IPS-NIHi11 (cell line): ENCODE results near the gene HOPX.
"Not testable (repeated sequence)": the region's sequence is repeated elsewhere in the genome, so short reads cannot be mapped to it uniquely, and the experiment has no call there.

Source experiments
- DNase-seq: peaks from one replicate; pipeline ENCODE4 v3.0.0; 2012; ENCODE audit warnings: mixed read lengths, low spot score

HOPX gene, protein sequence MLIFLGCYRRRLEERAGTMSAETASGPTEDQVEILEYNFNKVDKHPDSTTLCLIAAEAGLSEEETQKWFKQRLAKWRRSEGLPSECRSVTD

DNA sequence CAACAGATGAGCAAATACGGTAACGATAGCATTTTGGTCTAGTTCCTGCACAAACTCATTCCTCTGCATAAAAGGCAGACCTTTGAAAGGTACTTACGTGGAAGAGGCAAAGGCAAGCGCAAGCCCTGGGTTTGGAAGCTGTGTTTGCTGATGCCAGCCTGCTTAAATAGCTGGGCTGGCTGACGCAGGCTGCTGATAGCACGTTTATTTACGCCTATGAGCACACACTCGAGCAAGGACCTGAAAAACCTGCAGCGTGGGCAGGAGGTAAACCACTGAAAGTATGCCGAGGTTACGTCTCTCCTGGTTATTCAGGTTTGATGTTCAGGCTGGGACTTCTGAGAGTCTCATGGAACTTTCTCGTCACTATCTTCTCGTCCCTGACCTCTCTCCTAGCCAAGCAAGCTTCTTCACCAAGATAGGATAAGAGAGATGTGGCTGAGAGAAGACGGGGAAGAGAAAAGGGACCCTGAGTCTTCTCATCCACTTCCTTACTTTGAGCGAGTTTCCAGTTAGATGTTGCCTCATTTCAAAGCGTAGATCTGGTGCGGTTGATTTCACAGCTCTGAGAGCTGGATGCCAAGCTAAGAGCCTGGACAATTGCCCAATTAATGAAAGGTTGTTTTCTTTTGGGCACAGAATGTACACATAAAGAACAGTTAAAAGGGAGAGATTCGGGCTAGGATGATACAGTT is at the start of gene HOPX:
HOPX (minus strand) TSS at position 139 of the 695 bp plus-strand sequence. CDS start 23,480 bp downstream, outside the sequence.
- no peak for DNase-seq

GRCh38 chr4:56730097-56730496 is 49.0 kb upstream of the HOPX start:
- DNase-seq: no peak

GRCh38 chr4:56728512-56728911 is 47.4 kb upstream of the HOPX start:
- DNase-seq: peak; percentile 3

- peak; percentile 58 for DNase-seq
Observed at GRCh38 chr4:56727150-56727549, 46.1 kb upstream of the HOPX start.

DNA sequence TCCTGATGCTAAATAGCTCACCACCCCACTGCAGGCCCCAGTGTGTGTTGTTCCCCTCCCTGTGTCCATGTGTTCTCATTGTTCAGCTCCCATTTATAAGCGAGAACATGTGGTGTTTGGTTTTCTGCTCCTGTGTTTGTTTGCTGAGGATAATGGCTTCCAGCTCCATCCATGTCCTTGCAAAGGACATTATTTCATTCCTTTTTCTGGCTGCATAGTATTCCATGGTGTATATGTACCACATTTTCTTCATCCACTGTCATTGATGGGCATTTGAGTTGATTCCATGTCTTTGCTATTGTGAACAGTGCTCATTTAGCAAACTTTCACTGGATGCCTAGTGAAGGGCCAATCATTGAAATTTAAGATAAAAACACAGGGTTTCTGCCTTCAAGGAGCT is 45.5 kb upstream of the HOPX start:
- not testable (repeated sequence) for DNase-seq

- DNase-seq: no peak
Observed at GRCh38 chr4:56723659-56724230, 42.6 kb upstream of the HOPX start.

DNA sequence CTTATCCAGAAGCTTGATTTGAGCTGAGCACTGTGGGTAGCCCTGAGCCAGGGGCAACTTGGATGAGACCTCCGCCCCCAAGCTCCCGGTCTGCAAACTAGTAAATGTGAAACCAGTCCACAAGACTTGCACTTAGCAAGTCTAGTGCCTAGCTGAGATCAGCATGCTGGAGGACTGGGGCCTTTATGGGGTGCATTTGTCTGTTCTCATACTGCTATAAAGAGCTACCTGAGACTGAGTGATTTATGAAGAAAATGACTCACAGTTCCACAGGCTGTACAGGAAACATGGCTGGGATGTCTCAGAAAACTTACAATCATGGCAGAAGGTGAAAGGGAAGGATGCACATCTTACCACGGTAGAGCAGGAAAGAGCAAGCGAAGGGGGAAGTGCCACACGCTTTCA is 42.1 kb upstream of the HOPX start:
- no peak for DNase-seq

DNA sequence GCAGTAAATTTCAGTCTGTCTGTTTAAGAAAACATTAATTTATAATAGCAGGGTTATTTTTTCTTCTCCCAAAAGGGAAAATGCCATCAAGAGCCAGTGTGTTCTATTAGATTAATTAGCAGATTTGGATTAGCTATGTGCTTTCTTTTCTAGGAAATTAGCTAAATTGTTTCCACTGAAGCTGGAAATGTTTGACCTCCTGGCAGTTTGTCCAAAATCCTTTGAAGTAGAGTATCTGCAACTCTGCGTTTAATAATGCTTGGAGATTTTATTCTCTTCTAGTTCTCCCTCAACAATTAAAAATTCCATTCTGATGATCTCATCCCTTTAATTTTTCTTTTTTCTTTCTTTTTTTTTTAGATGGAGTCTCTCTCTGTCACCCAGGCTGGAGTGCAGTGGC is 27.1 kb upstream of the HOPX start:
- no peak for DNase-seq

DNA sequence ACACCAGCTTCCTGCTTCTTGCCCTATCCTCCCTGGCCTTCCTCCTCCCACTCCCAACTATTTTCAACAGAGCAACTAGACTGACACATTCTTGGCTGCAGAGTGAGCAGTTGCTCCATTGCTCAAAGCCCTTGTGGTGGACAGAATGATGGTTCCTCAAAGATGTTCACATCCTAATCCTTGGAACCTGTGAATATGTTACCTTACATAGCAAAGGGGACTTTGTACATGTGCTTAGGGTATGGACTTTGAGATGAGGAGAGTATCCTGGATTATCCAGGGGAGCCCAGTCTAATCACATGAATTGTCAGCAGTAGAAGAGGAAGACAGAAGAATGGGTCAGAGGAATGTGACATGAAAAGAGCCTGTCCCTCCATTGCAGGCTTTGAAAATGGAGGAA is 24.9 kb upstream of the HOPX start:
- DNase-seq: no peak

GRCh38 chr4:56705334-56705733 is 24.2 kb upstream of the HOPX start:
- no peak for DNase-seq

DNA sequence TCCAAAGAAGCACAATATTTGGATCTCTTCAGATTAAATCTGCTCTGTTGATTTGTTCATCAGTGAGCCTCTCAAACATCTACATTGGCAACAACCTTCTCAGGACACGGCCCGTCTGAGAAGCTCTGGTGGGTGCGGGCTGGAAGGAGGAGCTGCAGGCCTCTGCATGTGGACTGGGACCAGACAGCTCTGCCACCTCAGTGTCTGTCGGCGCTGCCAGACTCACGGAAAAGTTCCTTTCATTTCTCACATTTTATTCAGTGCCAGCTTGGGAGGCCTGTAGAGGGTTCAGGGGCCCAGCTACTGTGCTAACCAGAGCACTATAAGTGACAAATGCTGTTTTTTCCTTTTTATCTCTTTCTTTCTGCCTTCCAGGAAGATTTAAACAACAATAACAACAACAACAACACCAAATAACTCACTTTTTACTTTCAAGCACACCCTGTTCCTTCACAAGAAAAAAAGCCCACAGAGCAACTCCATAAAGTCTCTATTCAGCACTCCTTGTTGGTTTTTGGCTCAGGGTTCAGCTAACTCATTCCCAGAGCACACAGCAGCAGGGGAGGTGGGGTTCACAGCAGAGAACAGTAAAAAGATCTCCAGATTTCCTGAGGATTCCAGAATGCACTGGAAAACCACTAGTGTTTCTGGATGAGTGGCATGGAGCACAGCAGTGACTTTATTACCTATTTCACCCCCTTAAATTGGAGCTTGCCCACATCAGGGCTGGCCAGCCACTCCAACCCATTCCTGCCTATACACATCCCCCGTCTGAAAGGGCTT is 23.2 kb upstream of the HOPX start:
- DNase-seq: no peak

DNA sequence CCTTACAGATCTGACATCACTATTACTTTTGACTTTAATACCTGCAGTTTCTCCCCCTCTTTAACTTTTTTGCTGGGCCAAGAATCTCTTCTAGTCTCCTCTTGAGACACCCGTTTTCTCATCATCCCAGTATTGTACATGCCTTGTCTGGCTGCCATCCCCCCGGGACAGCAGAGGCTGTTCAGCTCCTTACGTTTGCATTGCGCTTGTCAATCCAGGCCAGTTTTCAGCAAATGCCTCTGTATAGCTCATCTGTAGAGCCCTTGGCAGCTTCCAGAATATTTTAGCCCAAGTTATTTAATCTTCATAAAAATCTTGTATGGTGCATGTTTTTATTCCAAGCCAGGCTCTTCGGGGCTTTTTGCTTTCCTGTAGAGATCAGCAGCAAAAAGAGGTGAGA is 22.3 kb upstream of the HOPX start:
- no peak for DNase-seq

- DNase-seq: no peak
Observed at GRCh38 chr4:56701644-56702043, 20.5 kb upstream of the HOPX start.

DNA sequence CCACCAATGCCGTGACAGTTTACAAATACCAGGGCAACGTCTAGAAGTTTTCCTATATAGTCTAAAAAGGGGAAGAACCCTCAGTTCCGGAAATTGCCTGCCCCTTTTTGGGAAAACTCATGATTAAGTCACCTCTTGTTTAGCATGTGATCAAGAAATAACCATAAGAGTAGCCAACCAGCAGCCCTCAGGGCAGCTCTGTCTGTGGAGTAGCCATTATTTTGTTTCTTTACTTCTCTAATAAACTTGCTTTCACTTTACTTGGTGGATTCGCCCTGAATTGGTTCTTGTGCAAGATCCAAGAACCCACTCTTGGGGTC is 20.0 kb upstream of the HOPX start:
- DNase-seq: no peak

DNA sequence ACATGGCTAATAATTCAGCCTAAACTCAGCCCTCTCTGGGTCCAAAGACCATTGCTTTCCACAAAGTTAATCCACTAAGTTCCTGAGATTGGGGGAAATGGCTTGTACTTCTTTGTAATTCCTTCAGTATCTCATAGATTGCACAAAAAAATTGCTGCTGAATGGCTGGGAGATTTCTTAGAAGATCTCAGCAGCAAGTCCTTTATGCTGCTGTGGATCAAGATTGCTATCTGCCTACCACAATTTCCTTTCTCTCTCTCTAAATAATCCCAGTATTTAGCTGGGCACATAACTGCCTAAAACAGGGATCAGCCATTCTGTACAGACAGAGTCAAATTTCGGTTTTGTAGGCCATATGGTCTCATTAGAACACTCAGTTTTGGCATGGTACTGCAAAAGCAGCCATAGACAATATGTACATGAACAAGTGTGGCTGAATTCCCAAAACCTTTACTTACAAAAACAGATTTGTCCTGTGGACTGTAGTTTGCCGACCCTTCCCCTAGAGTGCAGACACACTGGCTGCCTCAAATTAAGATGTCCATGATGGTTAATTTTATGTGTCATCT is 18.5 kb upstream of the HOPX start:
- no peak for DNase-seq

GRCh38 chr4:56698329-56698728 is 17.2 kb upstream of the HOPX start:
- DNase-seq: no peak

GRCh38 chr4:56696056-56696455 is 15.0 kb upstream of the HOPX start:
- no peak for DNase-seq

- not testable (repeated sequence) for DNase-seq
Observed at GRCh38 chr4:56693476-56693875, 12.4 kb upstream of the HOPX start.

GRCh38 chr4:56692576-56692975 is 11.5 kb upstream of the HOPX start:
- DNase-seq: no peak

DNA sequence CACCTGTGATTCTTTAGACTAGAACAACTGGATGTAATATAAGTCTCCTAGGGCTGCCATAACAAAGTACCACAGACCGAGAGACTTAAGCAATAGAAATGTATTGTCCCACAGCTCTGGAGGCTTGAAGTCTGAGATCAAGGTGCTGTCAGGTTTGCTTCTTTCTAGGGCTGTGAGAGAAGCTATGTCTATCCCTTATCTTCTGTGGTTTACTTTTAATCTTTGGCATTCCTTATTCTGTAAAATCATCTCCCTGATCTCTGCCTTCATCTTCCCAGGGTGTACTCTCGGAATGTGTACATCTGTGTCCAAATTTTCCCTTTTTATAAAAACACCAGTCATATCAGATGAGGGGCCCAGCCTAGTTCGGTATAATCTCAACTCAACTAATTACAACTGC is 10.3 kb upstream of the HOPX start:
- no peak for DNase-seq

- DNase-seq: no peak
Observed at GRCh38 chr4:56690393-56690792, 9.3 kb upstream of the HOPX start.

- DNase-seq: no peak
Observed at GRCh38 chr4:56689201-56689969, 8.3 kb upstream of the HOPX start.
